HepG2 (cell line): ENCODE measurements around the gene UBE2S. TPM values are rescaled to one million over a fixed set of nuclear protein-coding genes. Genes with fewer than 3 reads are reported as not detected.

Source experiments
- ARNTL ChIP-seq: sonication (generic); formaldehyde crosslinking; IDR thresholded peaks from 2 replicates; pipeline ENCODE4 v1.4.0; 2020; ENCODE audit warnings: mild to moderate bottlenecking, missing genetic modification reagents
- BATF2 ChIP-seq: sonication (generic); formaldehyde crosslinking; IDR thresholded peaks from 2 replicates; pipeline ENCODE4 v1.8.0; 2022; ENCODE audit warnings: mild to moderate bottlenecking, missing genetic modification reagents, moderate library complexity
- BHLHE40 ChIP-seq: IDR thresholded peaks from 2 replicates; pipeline ENCODE4 v1.6.1; 2011; ENCODE audit warnings: low read length, improper control_type of control experiment
- DMTF1 ChIP-seq: sonication (generic); formaldehyde crosslinking; IDR thresholded peaks from 2 replicates; pipeline ENCODE4 v1.4.0; 2020; ENCODE audit warnings: mild to moderate bottlenecking, missing genetic modification reagents
- FOXM1 ChIP-seq: sonication (generic); formaldehyde crosslinking; IDR thresholded peaks from 2 replicates; pipeline ENCODE4 v1.5.0; 2020; ENCODE audit warnings: missing genetic modification reagents
- GATAD1 ChIP-seq: IDR thresholded peaks from 2 replicates; pipeline ENCODE4 v1.6.1; 2016; ENCODE audit warnings: missing genetic modification reagents, missing compliant biosample characterization
- GTF3A ChIP-seq: sonication (generic); formaldehyde crosslinking; conservative IDR thresholded peaks from 2 replicates; pipeline ENCODE4 v1.4.0; 2020; ENCODE audit warnings: mild to moderate bottlenecking, missing genetic modification reagents
- HNRNPH1 ChIP-seq: fragments of 200-400 bp; formaldehyde crosslinking; optimal IDR thresholded peaks from 2 replicates; pipeline ENCODE3; 2017; ENCODE audit warnings: mild to moderate bottlenecking, low read depth, low read length
- ISX ChIP-seq: sonication (generic); formaldehyde crosslinking; conservative IDR thresholded peaks from 2 replicates; pipeline ENCODE4 v1.5.0; 2020; ENCODE audit warnings: missing genetic modification reagents
- KAT2B ChIP-seq: fragments of 150-350 bp; IDR thresholded peaks from 2 replicates; pipeline ENCODE4 v1.6.1; 2014; ENCODE audit warnings: low read depth, low read length, borderline replicate concordance
- TBX2 ChIP-seq: sonication (generic); formaldehyde crosslinking; IDR thresholded peaks from 2 replicates; pipeline ENCODE4 v1.5.0; 2020; ENCODE audit warnings: missing genetic modification reagents, mild to moderate bottlenecking, borderline replicate concordance
- XBP1 ChIP-seq: sonication (generic); formaldehyde crosslinking; IDR thresholded peaks from 2 replicates; pipeline ENCODE4 v1.5.0; 2020; ENCODE audit warnings: missing genetic modification reagents
- ZBTB34 ChIP-seq: sonication (generic); formaldehyde crosslinking; IDR thresholded peaks from 2 replicates; pipeline ENCODE4 v1.8.0; 2022; ENCODE audit warnings: mild to moderate bottlenecking, missing genetic modification reagents
- ZBTB44 ChIP-seq: sonication (generic); formaldehyde crosslinking; IDR thresholded peaks from 2 replicates; pipeline ENCODE4 v1.4.0; 2020; ENCODE audit warnings: missing genetic modification reagents
- ZC3H13 ChIP-seq: sonication (generic); formaldehyde crosslinking; IDR thresholded peaks from 2 replicates; pipeline ENCODE4 v1.8.1; 2023; ENCODE audit warnings: mild to moderate bottlenecking, missing genetic modification reagents, moderate library complexity
- ZNF124 ChIP-seq: sonication (generic); formaldehyde crosslinking; IDR thresholded peaks from 2 replicates; pipeline ENCODE4 v1.4.0; 2020; ENCODE audit warnings: missing genetic modification reagents
- ZNF138 ChIP-seq: sonication (generic); formaldehyde crosslinking; IDR thresholded peaks from 2 replicates; pipeline ENCODE4 v1.5.0; 2020; ENCODE audit warnings: mild to moderate bottlenecking, low read depth, missing genetic modification reagents
- ZNF282 ChIP-seq: fragments of 450-650 bp; IDR thresholded peaks from 2 replicates; pipeline ENCODE4 v1.6.1; 2018; ENCODE audit not compliant: partially characterized antibody
- ZNF382 ChIP-seq: sonication (generic); formaldehyde crosslinking; IDR thresholded peaks from 2 replicates; pipeline ENCODE4 v1.5.0; 2020; ENCODE audit warnings: missing genetic modification reagents, mild to moderate bottlenecking, borderline replicate concordance
- ZNF564 ChIP-seq: sonication (generic); formaldehyde crosslinking; IDR thresholded peaks from 2 replicates; pipeline ENCODE4 v1.8.1; 2023; ENCODE audit warnings: mild to moderate bottlenecking, missing genetic modification reagents
- ZNF615 ChIP-seq: sonication (generic); formaldehyde crosslinking; IDR thresholded peaks from 2 replicates; pipeline ENCODE4 v1.5.0; 2020; ENCODE audit warnings: mild to moderate bottlenecking, missing genetic modification reagents, borderline replicate concordance
- ZNF737 ChIP-seq: sonication (generic); formaldehyde crosslinking; IDR thresholded peaks from 2 replicates; pipeline ENCODE4 v1.5.0; 2020; ENCODE audit warnings: missing genetic modification reagents, mild to moderate bottlenecking, borderline replicate concordance
- ZNF83 ChIP-seq: sonication (generic); formaldehyde crosslinking; IDR thresholded peaks from 2 replicates; pipeline ENCODE4 v1.4.0; 2020; ENCODE audit warnings: missing genetic modification reagents, mild to moderate bottlenecking, borderline replicate concordance
- ZNF839 ChIP-seq: sonication (generic); formaldehyde crosslinking; IDR thresholded peaks from 2 replicates; pipeline ENCODE4 v1.4.0; 2020; ENCODE audit warnings: missing genetic modification reagents, mild to moderate bottlenecking, borderline replicate concordance
- ZZZ3 ChIP-seq: sonication (generic); formaldehyde crosslinking; IDR thresholded peaks from 2 replicates; pipeline ENCODE4 v1.4.0; 2020; ENCODE audit warnings: missing genetic modification reagents, mild to moderate bottlenecking, borderline replicate concordance
- polyA plus RNA-seq, 8 experiments: library from polyadenylated mRNA; depleted of rRNA in 3 of 8; stranded (reverse) in 7 of 8; unstranded in 1 of 8; fragments of >200 nt; fragmentation: Illumina TruSeq in 4 of 8; extraction: Trizol in 4 of 8; gene quantifications; 2 replicates each; pipeline versions ENCODE4 v1.2.1 to v1.2.3, GENCODE V29; 2011 to 2016; ENCODE audit warnings: low read depth in 4 of 8, missing spikeins in 1 of 8, mixed read lengths in 1 of 8; ENCODE audit not compliant: insufficient read depth in 1 of 8
- total RNA-seq, 5 experiments: library from RNA; depleted of rRNA; stranded (reverse); fragments of >200 nt; fragmentation: Illumina TruSeq; extraction: Trizol; gene quantifications; 2 replicates each; pipeline ENCODE4 v1.2.3, GENCODE V29; 2016; ENCODE audit warnings: low read depth in 1 of 5

Gene UBE2S
- total and polyA plus RNA-seq, 2 of the 13 experiments (the other 11 are each of a cell fraction or from before 2014, with no cell fraction given): 32.2 to 39.3 TPM

GRCh38 chr19:55385724-55386492, 21.7 kb downstream of the UBE2S start, which contains the start of gene RPL28 (continued):
- TF ChIP-seq ZBTB44 (CRISPR knock-in tag) (no peak), ISX (CRISPR knock-in tag) (no peak), ZNF564 (CRISPR knock-in tag) (no peak; the same call in 1 of the 2 replicates), ZNF83 (CRISPR knock-in tag) (no peak), GATAD1 (CRISPR knock-in tag) (peak; percentile 84), DMTF1 (0 out of 2 replicates have a peak, but pooled peaks have one; percentile 24), KAT2B (no peak), TBX2 (peak; percentile 79), BHLHE40 (no peak), ZNF839 (CRISPR knock-in tag) (no peak; the same call in 1 of the 2 replicates), FOXM1 (no peak), ZNF615 (no peak), XBP1 (no peak), HNRNPH1 (no peak), ZNF124 (CRISPR knock-in tag) (0 out of 2 replicates have a peak, but pooled peaks have one; percentile 54), ARNTL (CRISPR knock-in tag) (no peak), ZZZ3 (CRISPR knock-in tag) (peak; percentile 94; the same call in 1 of the 2 replicates), ZBTB34 (CRISPR knock-in tag) (peak; percentile 37; the same call in 1 of the 2 replicates), BATF2 (CRISPR knock-in tag) (no peak), ZNF138 (CRISPR knock-in tag) (peak; percentile 93; the same call in 1 of the 2 replicates), ZC3H13 (CRISPR knock-in tag) (no peak; the same call in none of the 2 replicates), ZNF282 (no peak), GTF3A (CRISPR knock-in tag) (no peak), ZNF737 (CRISPR knock-in tag) (no peak), ZNF382 (CRISPR knock-in tag) (no peak)
